Liver (tissue), 9 donors: Measurements from ENCODE around the gene CAPZA2. TPM values are rescaled to one million over a fixed set of nuclear protein-coding genes. Genes with fewer than 3 reads are reported as not detected.

Experiments
- DNase-seq: peaks from one replicate; pipeline ENCODE4 v3.0.0-alpha.2; 2017; ENCODE audit warnings: low spot score
- H3K27ac ChIP-seq, 2 donors: one replicate each; pipeline ENCODE4 v1.7.0; 2013; ENCODE audit warnings: inconsistent platforms in 2 of 2, low read length in 2 of 2, control low read depth in 1 of 2, low read depth in 1 of 2, mild to moderate bottlenecking in 1 of 2
- H3K27me3 ChIP-seq, 4 donors: one replicate each; pipeline versions ENCODE4 v1.6.1 to v1.7.0; 2013; ENCODE audit warnings: low read length in 3 of 4, inconsistent platforms in 1 of 4, mild to moderate bottlenecking in 1 of 4, moderate library complexity in 1 of 4; ENCODE audit not compliant: control insufficient read depth in 4 of 4, insufficient read depth in 4 of 4
- H3K36me3 ChIP-seq, 4 donors: one replicate each; pipeline versions ENCODE4 v1.6.1 to v1.7.0; 2013; ENCODE audit warnings: low read length in 3 of 4, mild to moderate bottlenecking in 3 of 4, low read depth in 1 of 4, moderate library complexity in 1 of 4; ENCODE audit not compliant: control insufficient read depth in 4 of 4, insufficient read depth in 3 of 4
- H3K4me1 ChIP-seq, 4 donors: one replicate each; pipeline versions ENCODE4 v1.6.1 to v1.7.0; 2013; ENCODE audit warnings: low read length in 3 of 4, mild to moderate bottlenecking in 3 of 4, moderate library complexity in 1 of 4; ENCODE audit not compliant: control insufficient read depth in 4 of 4, insufficient read depth in 4 of 4
- H3K4me3 ChIP-seq, 3 donors: one replicate each; pipeline versions ENCODE4 v1.6.1 to v1.7.0; 2013; ENCODE audit warnings: low read length in 3 of 3, control low read depth in 1 of 3, low read depth in 1 of 3, mild to moderate bottlenecking in 1 of 3
- H3K9ac ChIP-seq, 2 donors: one replicate each; pipeline ENCODE4 v1.7.0; 2013; ENCODE audit warnings: low read length in 2 of 2, mild to moderate bottlenecking in 2 of 2, moderate library complexity in 2 of 2, control low read depth in 1 of 2, low read depth in 1 of 2
- H3K9me3 ChIP-seq, 4 donors: one replicate each; pipeline versions ENCODE4 v1.6.1 to v1.7.0; 2013; ENCODE audit warnings: low read length in 3 of 4; ENCODE audit not compliant: control insufficient read depth in 4 of 4
- EGR1 ChIP-seq, 2 donors: IDR thresholded peaks; 2 replicates each; pipeline ENCODE4 v1.6.1; 2016 to 2018; ENCODE audit warnings: antibody characterized with exemption in 2 of 2, low read depth in 2 of 2
- FOXA1 ChIP-seq: IDR thresholded peaks from 2 replicates; pipeline ENCODE4 v1.6.1; 2016; ENCODE audit warnings: antibody characterized with exemption
- FOXA2 ChIP-seq: IDR thresholded peaks from 2 replicates; pipeline ENCODE4 v1.6.1; 2016; ENCODE audit warnings: antibody characterized with exemption
- GABPA ChIP-seq, 2 donors: IDR thresholded peaks in 1 of 2; conservative IDR thresholded peaks in 1 of 2; 2 replicates each; pipeline ENCODE4 v1.6.1; 2016; ENCODE audit warnings: antibody characterized with exemption in 2 of 2, mild to moderate bottlenecking in 1 of 2, moderate library complexity in 1 of 2
- HNF4A ChIP-seq, 2 donors: conservative IDR thresholded peaks; 2 replicates each; pipeline ENCODE4 v1.6.1; 2016; ENCODE audit warnings: antibody characterized with exemption in 2 of 2, mild to moderate bottlenecking in 2 of 2
- HNF4G ChIP-seq: IDR thresholded peaks from 2 replicates; pipeline ENCODE4 v1.6.1; 2016; ENCODE audit warnings: antibody characterized with exemption
- JUND ChIP-seq, 2 donors: IDR thresholded peaks; 2 replicates each; pipeline ENCODE4 v1.6.1; 2016; ENCODE audit warnings: antibody characterized with exemption in 2 of 2
- NR2F2 ChIP-seq: IDR thresholded peaks from 2 replicates; pipeline ENCODE4 v1.6.1; 2016; ENCODE audit warnings: antibody characterized with exemption
- RAD21 ChIP-seq, 2 donors: IDR thresholded peaks; 2 replicates each; pipeline ENCODE4 v1.6.1; 2016; ENCODE audit warnings: antibody characterized with exemption in 2 of 2, mild to moderate bottlenecking in 2 of 2
- RXRA ChIP-seq, 2 donors: IDR thresholded peaks; 2 replicates each; pipeline ENCODE4 v1.6.1; 2017 to 2018; ENCODE audit warnings: antibody characterized with exemption in 2 of 2, mild to moderate bottlenecking in 1 of 2
- SP1 ChIP-seq: IDR thresholded peaks from 2 replicates; pipeline ENCODE4 v1.6.1; 2018; ENCODE audit warnings: antibody characterized with exemption, mild to moderate bottlenecking
- TAF1 ChIP-seq: conservative IDR thresholded peaks from 2 replicates; pipeline ENCODE4 v1.6.1; 2016; ENCODE audit warnings: antibody characterized with exemption, mild to moderate bottlenecking
- YY1 ChIP-seq: IDR thresholded peaks from 2 replicates; pipeline ENCODE4 v1.6.1; 2016; ENCODE audit warnings: antibody characterized with exemption, mild to moderate bottlenecking
- WGBS: extraction: QIAGEN DNeasy Blood & Tissue Kit; methylation state at CpG from one replicate; pipeline ENCODE4 v1.1.7; 2013; 5-methylcytosine and 5-hydroxymethylcytosine counted together
- polyA plus RNA-seq, 2 donors: library from polyadenylated mRNA; stranded (reverse) in 1 of 2; unstranded in 1 of 2; fragments of 200-250 nt in 1 of 2; fragments of >200 nt in 1 of 2; fragmentation: Nextera tagmentation in 1 of 2; extraction: Ambion mirVana in 1 of 2; gene quantifications; one replicate each; pipeline versions ENCODE4 v1.2.1 to v1.2.3, GENCODE V29; 2013 to 2015
- total RNA-seq, 2 donors: library from RNA; depleted of rRNA; stranded (reverse); fragments of >200 nt; gene quantifications; one replicate each; pipeline ENCODE4 v1.2.3, GENCODE V29; 2014
- TF ChIP-seq, protein P1 (sequence below): fragments of 150-350 bp; IDR thresholded peaks from 2 replicates; pipeline ENCODE4 v1.5.1; 2017; ENCODE audit warnings: improper control_type of control experiment, low read depth, low read length; ENCODE audit not compliant: missing input control
- TF ChIP-seq, protein P2 (sequence below): IDR thresholded peaks from 2 replicates; pipeline ENCODE4 v1.6.1; 2016; ENCODE audit warnings: antibody characterized with exemption
- TF ChIP-seq, protein P3 (sequence below): IDR thresholded peaks from 2 replicates; pipeline ENCODE4 v1.6.1; 2016; ENCODE audit warnings: antibody characterized with exemption
- TF ChIP-seq, protein P4 (sequence below): IDR thresholded peaks from 2 replicates; pipeline ENCODE4 v1.6.1; 2016; ENCODE audit warnings: antibody characterized with exemption, mild to moderate bottlenecking
- TF ChIP-seq, protein P5 (sequence below): IDR thresholded peaks from 2 replicates; pipeline ENCODE4 v1.6.1; 2016; ENCODE audit warnings: antibody characterized with exemption
- donor health status: healthy.
- donor health status: healthy.
- donor health status: healthy.
- donor health status: healthy.
- donor health status: healthy.

CAPZA2 gene
- total and polyA plus RNA-seq, 4 donors, result 45.1 to 90.0 (median 69.1) TPM

DNA sequence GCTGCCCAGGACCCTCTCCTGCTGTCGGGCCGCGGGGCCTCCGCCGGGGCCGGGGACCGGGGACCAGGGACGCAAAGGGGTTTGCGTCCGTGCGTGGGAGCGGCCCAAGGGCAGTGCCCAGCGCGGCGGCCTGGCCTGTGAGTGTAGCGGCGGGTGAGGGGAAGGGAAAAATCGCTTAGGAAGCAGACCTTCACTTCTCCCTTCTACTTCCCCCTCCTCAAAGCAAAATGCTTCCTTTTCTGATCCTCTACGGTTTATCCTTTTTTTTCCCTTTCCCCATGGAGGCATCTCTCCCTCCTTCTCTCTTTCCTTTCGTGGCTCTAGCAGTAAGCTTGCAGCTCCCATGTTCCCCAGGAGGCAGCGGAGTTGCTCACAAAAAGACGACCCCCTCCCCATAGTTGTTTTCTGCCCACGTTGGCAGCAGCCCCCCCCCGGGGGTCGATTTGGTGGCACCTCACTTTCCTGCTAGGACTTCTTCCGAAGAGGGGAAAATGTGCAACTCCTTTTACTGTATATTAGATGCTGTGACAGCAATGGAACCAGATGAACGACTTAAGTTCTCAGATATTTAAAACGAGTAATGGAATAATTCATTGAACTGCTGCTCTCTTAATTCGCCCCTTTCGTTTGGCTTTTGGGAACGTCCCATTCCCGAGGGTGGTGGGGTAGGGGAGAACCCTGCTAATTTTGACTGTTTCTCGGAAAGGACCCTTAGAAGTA is 724 bp downstream of the CAPZA2 start:
- peak; percentile 52 for DNase-seq
- WGBS, result under 1% methylated on average over 33 of the region's 33 CpGs
- H3K4me3 ChIP-seq, result peak overlapping the region; percentile 77 to 95 (median 87)
- no peaks in the 10 kb centered on the region for H3K36me3 ChIP-seq
- TF ChIP-seq, protein P1, sequence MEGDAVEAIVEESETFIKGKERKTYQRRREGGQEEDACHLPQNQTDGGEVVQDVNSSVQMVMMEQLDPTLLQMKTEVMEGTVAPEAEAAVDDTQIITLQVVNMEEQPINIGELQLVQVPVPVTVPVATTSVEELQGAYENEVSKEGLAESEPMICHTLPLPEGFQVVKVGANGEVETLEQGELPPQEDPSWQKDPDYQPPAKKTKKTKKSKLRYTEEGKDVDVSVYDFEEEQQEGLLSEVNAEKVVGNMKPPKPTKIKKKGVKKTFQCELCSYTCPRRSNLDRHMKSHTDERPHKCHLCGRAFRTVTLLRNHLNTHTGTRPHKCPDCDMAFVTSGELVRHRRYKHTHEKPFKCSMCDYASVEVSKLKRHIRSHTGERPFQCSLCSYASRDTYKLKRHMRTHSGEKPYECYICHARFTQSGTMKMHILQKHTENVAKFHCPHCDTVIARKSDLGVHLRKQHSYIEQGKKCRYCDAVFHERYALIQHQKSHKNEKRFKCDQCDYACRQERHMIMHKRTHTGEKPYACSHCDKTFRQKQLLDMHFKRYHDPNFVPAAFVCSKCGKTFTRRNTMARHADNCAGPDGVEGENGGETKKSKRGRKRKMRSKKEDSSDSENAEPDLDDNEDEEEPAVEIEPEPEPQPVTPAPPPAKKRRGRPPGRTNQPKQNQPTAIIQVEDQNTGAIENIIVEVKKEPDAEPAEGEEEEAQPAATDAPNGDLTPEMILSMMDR, result peak; percentile 3
- no peak for TF ChIP-seq RXRA (IDR thresholded peaks at IDR 0.05)
- H3K9me3 ChIP-seq, result no peaks in the 10 kb centered on the region
- H3K27ac ChIP-seq, result peak overlapping the region; percentile 94 to 99
- peaks cover 2 to 23% (median 13%) of the 10 kb centered on the region in 4 donors for H3K4me1 ChIP-seq
- peak overlapping the region; percentile 71 to 97 for H3K9ac ChIP-seq
- no peaks in the 10 kb centered on the region for H3K27me3 ChIP-seq

DNA sequence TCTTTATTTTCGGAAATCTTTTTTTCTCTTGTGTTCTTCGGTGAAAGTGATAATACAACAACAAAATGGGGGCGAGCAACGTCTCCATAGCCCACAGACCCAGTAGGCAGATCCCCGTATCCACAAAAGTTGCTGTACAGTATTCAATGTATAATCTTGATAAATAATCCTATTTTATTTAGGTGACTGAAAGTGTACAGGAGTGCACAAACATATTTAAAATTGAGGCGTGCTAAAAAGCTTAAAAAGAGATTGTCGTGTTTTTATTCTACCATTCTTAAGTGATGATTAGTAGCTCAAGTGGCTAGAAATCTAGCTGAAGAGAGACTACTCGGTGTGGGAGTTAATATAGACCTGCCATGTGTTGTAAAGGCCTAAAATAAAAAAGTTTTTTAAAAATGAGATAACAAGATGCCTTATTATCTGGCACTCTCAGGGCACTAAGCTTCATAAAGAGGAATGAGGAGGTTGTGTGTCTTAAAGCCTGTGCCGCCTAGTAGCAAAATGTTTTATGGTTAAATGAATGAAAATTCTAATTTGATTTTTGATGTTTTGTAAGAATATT is 1.6 kb downstream of the CAPZA2 start:
- H3K27me3 ChIP-seq, result no peaks in the 10 kb centered on the region
- whole genome bisulfite sequencing, result 43% methylated on average over 9 of the region's 9 CpGs
- H3K9ac ChIP-seq, result peak overlapping the region; percentile 71 to 97
- H3K36me3 ChIP-seq, result no peaks in the 10 kb centered on the region
- peak overlapping the region; percentile 77 to 95 (median 87) for H3K4me3 ChIP-seq
- no peak for TF ChIP-seq EGR1 (IDR thresholded peaks at IDR 0.05; ENCODE audit: low read depth in 2 of 2)
- TF ChIP-seq, protein P2, sequence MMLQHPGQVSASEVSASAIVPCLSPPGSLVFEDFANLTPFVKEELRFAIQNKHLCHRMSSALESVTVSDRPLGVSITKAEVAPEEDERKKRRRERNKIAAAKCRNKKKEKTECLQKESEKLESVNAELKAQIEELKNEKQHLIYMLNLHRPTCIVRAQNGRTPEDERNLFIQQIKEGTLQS, result no peak
- TF ChIP-seq FOXA1, result no peak
- TF ChIP-seq TAF1, result no peak
- no peak for TF ChIP-seq GABPA (IDR thresholded peaks at IDR 0.05 in 1 of 2, conservative IDR thresholded peaks at IDR 0.05 in 1 of 2)
- TF ChIP-seq, protein P3, sequence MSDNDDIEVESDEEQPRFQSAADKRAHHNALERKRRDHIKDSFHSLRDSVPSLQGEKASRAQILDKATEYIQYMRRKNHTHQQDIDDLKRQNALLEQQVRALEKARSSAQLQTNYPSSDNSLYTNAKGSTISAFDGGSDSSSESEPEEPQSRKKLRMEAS, result no peak
- no peak for TF ChIP-seq RXRA (IDR thresholded peaks at IDR 0.05)
- TF ChIP-seq, protein P4, sequence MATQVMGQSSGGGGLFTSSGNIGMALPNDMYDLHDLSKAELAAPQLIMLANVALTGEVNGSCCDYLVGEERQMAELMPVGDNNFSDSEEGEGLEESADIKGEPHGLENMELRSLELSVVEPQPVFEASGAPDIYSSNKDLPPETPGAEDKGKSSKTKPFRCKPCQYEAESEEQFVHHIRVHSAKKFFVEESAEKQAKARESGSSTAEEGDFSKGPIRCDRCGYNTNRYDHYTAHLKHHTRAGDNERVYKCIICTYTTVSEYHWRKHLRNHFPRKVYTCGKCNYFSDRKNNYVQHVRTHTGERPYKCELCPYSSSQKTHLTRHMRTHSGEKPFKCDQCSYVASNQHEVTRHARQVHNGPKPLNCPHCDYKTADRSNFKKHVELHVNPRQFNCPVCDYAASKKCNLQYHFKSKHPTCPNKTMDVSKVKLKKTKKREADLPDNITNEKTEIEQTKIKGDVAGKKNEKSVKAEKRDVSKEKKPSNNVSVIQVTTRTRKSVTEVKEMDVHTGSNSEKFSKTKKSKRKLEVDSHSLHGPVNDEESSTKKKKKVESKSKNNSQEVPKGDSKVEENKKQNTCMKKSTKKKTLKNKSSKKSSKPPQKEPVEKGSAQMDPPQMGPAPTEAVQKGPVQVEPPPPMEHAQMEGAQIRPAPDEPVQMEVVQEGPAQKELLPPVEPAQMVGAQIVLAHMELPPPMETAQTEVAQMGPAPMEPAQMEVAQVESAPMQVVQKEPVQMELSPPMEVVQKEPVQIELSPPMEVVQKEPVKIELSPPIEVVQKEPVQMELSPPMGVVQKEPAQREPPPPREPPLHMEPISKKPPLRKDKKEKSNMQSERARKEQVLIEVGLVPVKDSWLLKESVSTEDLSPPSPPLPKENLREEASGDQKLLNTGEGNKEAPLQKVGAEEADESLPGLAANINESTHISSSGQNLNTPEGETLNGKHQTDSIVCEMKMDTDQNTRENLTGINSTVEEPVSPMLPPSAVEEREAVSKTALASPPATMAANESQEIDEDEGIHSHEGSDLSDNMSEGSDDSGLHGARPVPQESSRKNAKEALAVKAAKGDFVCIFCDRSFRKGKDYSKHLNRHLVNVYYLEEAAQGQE, result no peak
- no peak for TF ChIP-seq HNF4G
- no peak for TF ChIP-seq YY1
- no peak for TF ChIP-seq FOXA2
- no peak for TF ChIP-seq HNF4A (conservative IDR thresholded peaks at IDR 0.05)
- TF ChIP-seq NR2F2, result no peak
- TF ChIP-seq, protein P1, result no peak
- no peak for TF ChIP-seq JUND (IDR thresholded peaks at IDR 0.05)
- TF ChIP-seq, protein P5, sequence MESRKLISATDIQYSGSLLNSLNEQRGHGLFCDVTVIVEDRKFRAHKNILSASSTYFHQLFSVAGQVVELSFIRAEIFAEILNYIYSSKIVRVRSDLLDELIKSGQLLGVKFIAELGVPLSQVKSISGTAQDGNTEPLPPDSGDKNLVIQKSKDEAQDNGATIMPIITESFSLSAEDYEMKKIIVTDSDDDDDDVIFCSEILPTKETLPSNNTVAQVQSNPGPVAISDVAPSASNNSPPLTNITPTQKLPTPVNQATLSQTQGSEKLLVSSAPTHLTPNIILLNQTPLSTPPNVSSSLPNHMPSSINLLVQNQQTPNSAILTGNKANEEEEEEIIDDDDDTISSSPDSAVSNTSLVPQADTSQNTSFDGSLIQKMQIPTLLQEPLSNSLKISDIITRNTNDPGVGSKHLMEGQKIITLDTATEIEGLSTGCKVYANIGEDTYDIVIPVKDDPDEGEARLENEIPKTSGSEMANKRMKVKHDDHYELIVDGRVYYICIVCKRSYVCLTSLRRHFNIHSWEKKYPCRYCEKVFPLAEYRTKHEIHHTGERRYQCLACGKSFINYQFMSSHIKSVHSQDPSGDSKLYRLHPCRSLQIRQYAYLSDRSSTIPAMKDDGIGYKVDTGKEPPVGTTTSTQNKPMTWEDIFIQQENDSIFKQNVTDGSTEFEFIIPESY, result no peak
- no peak for TF ChIP-seq RAD21 (IDR thresholded peaks at IDR 0.05)
- no peak for TF ChIP-seq SP1
- peak overlapping the region; percentile 94 to 99 for H3K27ac ChIP-seq
- no peaks in the 10 kb centered on the region for H3K9me3 ChIP-seq
- H3K4me1 ChIP-seq, result peaks cover 2 to 23% (median 15%) of the 10 kb centered on the region in 4 donors
- no peak for DNase-seq
